H1 (cell line): ENCODE data around the gene ZBED4. TPM values are rescaled to one million over a fixed set of nuclear protein-coding genes. Genes with fewer than 3 reads are reported as not detected.

Source experiments
- CTCF ChIA-PET: fragments of 300-600 bp; sonication (Branson Sonifier 250); formaldehyde crosslinking; loops from one replicate; lab custom pipeline; 2021; ENCODE audit not compliant: partially characterized antibody; lab: Charles Lee
- POLR2A ChIA-PET: fragments of 300-600 bp; sonication (Branson Sonifier 250); formaldehyde crosslinking; loops from one replicate; lab custom pipeline; 2021; ENCODE audit warnings: inconsistent platforms; ENCODE audit not compliant: partially characterized antibody; lab: Charles Lee
- DNase-seq, 2 experiments: peaks; one replicate each; pipeline versions ENCODE4 v3.0.0 to v3.0.0-alpha.2; 2010 to 2022; ENCODE audit warnings: low spot score in 2 of 2, low read depth in 1 of 2, mixed read lengths in 1 of 2
- FAIRE-seq: peaks from 2 replicates; lab custom pipeline; 2011; peaks lifted over from hg19 to GRCh38; lab: Jason Lieb, UNC
- H2AFZ ChIP-seq: 2 replicates; pipeline ENCODE4 v1.8.1; 2012; ENCODE audit warnings: low read length, inconsistent platforms
- H2AK5ac ChIP-seq: 2 replicates; pipeline ENCODE4 v1.6.1; 2013; ENCODE audit warnings: low read depth, low read length
- H2BK120ac ChIP-seq: replicated peaks from 2 replicates; pipeline ENCODE3; 2013; ENCODE audit warnings: low read depth, low read length, inconsistent platforms
- H2BK12ac ChIP-seq: 2 replicates; pipeline ENCODE4 v1.6.1; 2013; ENCODE audit warnings: low read depth, low read length
- H2BK15ac ChIP-seq: 2 replicates; pipeline ENCODE4 v1.6.1; 2013; ENCODE audit warnings: low read length
- H2BK20ac ChIP-seq: 2 replicates; pipeline ENCODE4 v1.6.1; 2013; ENCODE audit warnings: low read length
- H2BK5ac ChIP-seq: 2 replicates; pipeline ENCODE4 v1.6.1; 2013; ENCODE audit warnings: low read depth, low read length
- H3K14ac ChIP-seq: 2 replicates; pipeline ENCODE4 v1.6.1; 2013; ENCODE audit warnings: inconsistent platforms; ENCODE audit not compliant: insufficient read length
- H3K18ac ChIP-seq: 2 replicates; pipeline ENCODE4 v1.6.1; 2013; ENCODE audit warnings: low read length; ENCODE audit errors: extremely low read depth
- H3K23ac ChIP-seq: 2 replicates; pipeline ENCODE4 v1.6.1; 2013; ENCODE audit warnings: inconsistent platforms; ENCODE audit not compliant: insufficient read length
- H3K23me2 ChIP-seq: 2 replicates; pipeline ENCODE4 v1.6.1; 2013; ENCODE audit warnings: low read depth, low read length
- H3K27ac ChIP-seq: 2 replicates; pipeline ENCODE4 v1.6.1; 2011; ENCODE audit warnings: low read depth, low read length, inconsistent platforms
- H3K27me3 ChIP-seq, 4 experiments: replicated peaks in 1 of 4; 1 replicate in 1 of 4; 2 replicates in 3 of 4; pipeline versions ENCODE4 v1.6.1 to v1.8.1; 2011 to 2013; ENCODE audit warnings: low read length in 3 of 4, mild to moderate bottlenecking in 3 of 4, inconsistent platforms in 2 of 4, mixed read lengths in 2 of 4, moderate library complexity in 1 of 4; ENCODE audit not compliant: control insufficient read depth in 3 of 4, insufficient read depth in 3 of 4; ENCODE audit errors: extremely low read depth in 1 of 4
- H3K36me3 ChIP-seq, 4 experiments: 2 replicates each; pipeline versions ENCODE4 v1.6.1 to v1.8.1; 2011 to 2013; ENCODE audit warnings: mild to moderate bottlenecking in 4 of 4, low read length in 3 of 4, moderate library complexity in 2 of 4, control low read depth in 1 of 4, inconsistent platforms in 1 of 4; ENCODE audit not compliant: insufficient read depth in 4 of 4, control insufficient read depth in 2 of 4
- H3K4ac ChIP-seq: replicated peaks from 2 replicates; pipeline ENCODE3; 2013; ENCODE audit warnings: low read length, low read depth, mixed read lengths, inconsistent platforms; ENCODE audit not compliant: insufficient read length
- H3K4me1 ChIP-seq, 4 experiments: replicated peaks in 1 of 4; 1 replicate in 1 of 4; 2 replicates in 3 of 4; pipeline versions ENCODE4 v1.6.1 to v1.8.1; 2011 to 2013; ENCODE audit warnings: low read length in 3 of 4, inconsistent platforms in 2 of 4, mixed read lengths in 1 of 4; ENCODE audit not compliant: insufficient read depth in 4 of 4, control insufficient read depth in 3 of 4
- H3K4me2 ChIP-seq, 2 experiments: 2 replicates each; pipeline versions ENCODE4 v1.6.1 to v1.8.1; 2011 to 2013; ENCODE audit warnings: low read depth in 2 of 2, low read length in 2 of 2, control low read depth in 1 of 2, inconsistent platforms in 1 of 2, mild to moderate bottlenecking in 1 of 2; ENCODE audit not compliant: insufficient read depth in 1 of 2
- H3K4me3 ChIP-seq, 4 experiments: fragments of 200-600, 300-600 bp in 1 of 4; sonication (generic), shearing (Covaris generic), sonication (Bioruptor Twin) in 1 of 4; 2 replicates each; pipeline versions ENCODE4 v1.5.1 to v1.8.1; 2011 to 2016; ENCODE audit warnings: low read length in 4 of 4, low read depth in 3 of 4, control low read depth in 2 of 4, inconsistent platforms in 2 of 4, mild to moderate bottlenecking in 2 of 4, mixed read lengths in 1 of 4, moderate library complexity in 1 of 4; ENCODE audit not compliant: insufficient read depth in 2 of 4; ENCODE audit errors: extremely low read depth in 1 of 4
- H3K56ac ChIP-seq: replicated peaks from 2 replicates; pipeline ENCODE3; 2013; ENCODE audit warnings: low read depth, mild to moderate bottlenecking, mixed read lengths, low read length, inconsistent platforms; ENCODE audit not compliant: insufficient read length
- H3K79me1 ChIP-seq: 2 replicates; pipeline ENCODE4 v1.6.1; 2013; ENCODE audit warnings: low read depth, low read length, control low read depth
- H3K79me2 ChIP-seq, 2 experiments: 2 replicates each; pipeline versions ENCODE4 v1.6.1 to v1.8.1; 2012 to 2013; ENCODE audit warnings: low read length in 2 of 2, mild to moderate bottlenecking in 2 of 2, inconsistent platforms in 1 of 2; ENCODE audit not compliant: insufficient read depth in 2 of 2, control insufficient read depth in 1 of 2
- H3K9ac ChIP-seq, 4 experiments: replicated peaks in 1 of 4; 1 replicate in 1 of 4; 2 replicates in 3 of 4; pipeline versions ENCODE4 v1.6.1 to v1.8.1; 2011 to 2013; ENCODE audit warnings: low read depth in 3 of 4, low read length in 3 of 4, control low read depth in 2 of 4, mild to moderate bottlenecking in 2 of 4, moderate library complexity in 2 of 4, inconsistent platforms in 1 of 4; ENCODE audit errors: extremely low read depth in 1 of 4
- H3K9me3 ChIP-seq, 2 experiments: 2 replicates each; pipeline versions ENCODE4 v1.6.1 to v1.8.1; 2012 to 2013; ENCODE audit warnings: mild to moderate bottlenecking in 2 of 2, moderate library complexity in 2 of 2, control low read depth in 1 of 2, inconsistent platforms in 1 of 2, low read depth in 1 of 2, low read length in 1 of 2, mixed read lengths in 1 of 2; ENCODE audit not compliant: insufficient read depth in 2 of 2
- H4K20me1 ChIP-seq, 2 experiments: replicated peaks in 1 of 2; 2 replicates each; pipeline versions ENCODE3 to v1.8.1; 2011 to 2013; ENCODE audit warnings: inconsistent platforms in 2 of 2, low read length in 2 of 2, mild to moderate bottlenecking in 1 of 2; ENCODE audit not compliant: insufficient read depth in 2 of 2, control insufficient read depth in 1 of 2
- H4K5ac ChIP-seq: 2 replicates; pipeline ENCODE4 v1.6.1; 2013; ENCODE audit warnings: low read length, low read depth, mixed read lengths, inconsistent platforms; ENCODE audit not compliant: insufficient read length
- H4K8ac ChIP-seq: 2 replicates; pipeline ENCODE4 v1.8.0; 2013; ENCODE audit warnings: mild to moderate bottlenecking, moderate library complexity, low read length, inconsistent platforms; ENCODE audit not compliant: insufficient read depth; ENCODE audit errors: extremely low read depth
- H4K91ac ChIP-seq: replicated peaks from 2 replicates; pipeline ENCODE3; 2013; ENCODE audit warnings: low read length, mixed read lengths, inconsistent platforms; ENCODE audit not compliant: insufficient read length
- CHD1 ChIP-seq: IDR thresholded peaks from 2 replicates; pipeline ENCODE4 v1.6.1; 2012; ENCODE audit warnings: low read depth, low read length, improper control_type of control experiment
- CTBP2 ChIP-seq: IDR thresholded peaks from 2 replicates; pipeline ENCODE4 v1.7.0; 2011; ENCODE audit warnings: borderline replicate concordance, mild to moderate bottlenecking, moderate library complexity, mixed read lengths, low read length; ENCODE audit not compliant: insufficient read depth, insufficient read length
- JUND ChIP-seq: IDR thresholded peaks from 2 replicates; pipeline ENCODE4 v1.6.1; 2011; ENCODE audit warnings: mild to moderate bottlenecking, improper control_type of control experiment, low read length
- KDM4A ChIP-seq: IDR thresholded peaks from one replicate; pipeline ENCODE4 v1.7.1; 2012; ENCODE audit warnings: low read depth, mild to moderate bottlenecking, moderate library complexity, low read length, inconsistent platforms; ENCODE audit not compliant: severe bottlenecking
- PHF8 ChIP-seq: fragments of 200-600 bp; sonication (generic); conservative IDR thresholded peaks from 2 replicates; pipeline ENCODE4 v1.7.1; 2012; ENCODE audit warnings: low read depth, mild to moderate bottlenecking, inconsistent platforms, low read length, moderate library complexity
- POU5F1 ChIP-seq: IDR thresholded peaks from 2 replicates; pipeline ENCODE4 v1.6.1; 2011; ENCODE audit warnings: low read depth, mild to moderate bottlenecking, low read length, moderate library complexity
- SP1 ChIP-seq: IDR thresholded peaks from 2 replicates; pipeline ENCODE4 v1.6.1; 2011; ENCODE audit warnings: low read depth, low read length
- TEAD4 ChIP-seq: IDR thresholded peaks from 2 replicates; pipeline ENCODE4 v1.6.1; 2012; ENCODE audit warnings: low read depth, low read length, inconsistent platforms, mixed read lengths
- WGBS, 2 experiments: shearing (Covaris generic) in 1 of 2; methylation state at CpG; one replicate each; pipeline versions ENCODE4 v1.1.6 to v1.1.7; 2013 to 2015; ENCODE audit warnings: low lambda C conversion rate in 2 of 2, mixed read lengths in 2 of 2, inconsistent platforms in 1 of 2, low coverage in 1 of 2, missing lambda C conversion rate in 1 of 2; ENCODE audit not compliant: insufficient replicate concordance in 2 of 2, insufficient coverage in 1 of 2, insufficient read length in 1 of 2; ENCODE audit errors: extremely low coverage in 1 of 2, missing lambda C conversion rate in 1 of 2; 5-methylcytosine and 5-hydroxymethylcytosine counted together
- polyA plus RNA-seq, 7 experiments: library from polyadenylated mRNA; depleted of rRNA in 3 of 7; stranded (reverse) in 5 of 7; unstranded in 2 of 7; fragments of >200 nt in 5 of 7; fragments of 200-250 nt in 2 of 7; gene quantifications; 1 replicate in 5 of 7; 2 replicates in 1 of 7; 4 replicates in 1 of 7; pipeline versions ENCODE4 v1.2.1 to v1.2.3, GENCODE V29; 2011 to 2013; ENCODE audit warnings: missing spikeins in 2 of 7, mixed read lengths in 2 of 7
- total RNA-seq: library from RNA; stranded (reverse); fragmentation: NEBNext Ultra II Directional; extraction: Animal tissue kit (Norgen Biotek cat#: 25700); gene quantifications from 2 replicates; pipeline ENCODE4 v1.2.1, GENCODE V29; 2021

The ZBED4 gene
- total and polyA plus RNA-seq, 2 of the 8 experiments (the other 6 are each of a cell fraction or from before 2014, with no cell fraction given), result 11.0 to 28.3 TPM

GRCh38 chr22:49887702-49888101 lies 34.1 kb downstream of the ZBED4 start:
- peaks cover 12% of the 10 kb centered on the region for H3K79me1 ChIP-seq
- no peaks in the 10 kb centered on the region for H3K4me1 ChIP-seq
- H2BK20ac ChIP-seq, result no peak overlapping the region
- no peak for DNase-seq
- H3K79me2 ChIP-seq, result peaks cover 0 to 11% of the 10 kb centered on the region in 2 experiments; a peak in 2 of 4 replicates
- FAIRE-seq, result no peak
- no peak overlapping the region for H3K23ac ChIP-seq
- TF ChIP-seq CTBP2, result no peak
- no peak for TF ChIP-seq TEAD4
- TF ChIP-seq KDM4A, result no peak
- no peak for TF ChIP-seq CHD1
- no peak for TF ChIP-seq SP1
- TF ChIP-seq POU5F1, result no peak
- no peak for TF ChIP-seq PHF8
- no peak for TF ChIP-seq JUND
- no peak overlapping the region for H3K4me3 ChIP-seq
- no peak overlapping the region for H2BK12ac ChIP-seq
- H3K27ac ChIP-seq, result no peak overlapping the region
- no peak overlapping the region for H2AK5ac ChIP-seq
- H4K5ac ChIP-seq, result no peak overlapping the region
- H4K20me1 ChIP-seq, result peaks cover 0 to 8% of the 10 kb centered on the region in 2 experiments
- CTCF ChIA-PET, result interaction anchor here (1.7 kb wide), 1 partner anchor 17 kb away, joined by 4 read pairs; no protein-coding TSS in a partner anchor
- H2BK5ac ChIP-seq, result no peak overlapping the region
- H3K4me2 ChIP-seq, result no peak overlapping the region
- 96% methylated on average over 9 of the region's 9 CpGs; no CpG with 5 or more reads in 1 of the 2 experiments for WGBS, 2 experiments
- no peak overlapping the region for H3K18ac ChIP-seq
- POLR2A ChIA-PET, result no interaction called here
- H2BK15ac ChIP-seq, result no peak overlapping the region
- no peak overlapping the region for H4K91ac ChIP-seq
- H3K56ac ChIP-seq, result no peak overlapping the region
- H3K9ac ChIP-seq, result no peak overlapping the region
- no peak overlapping the region for H4K8ac ChIP-seq
- H3K9me3 ChIP-seq, result peaks cover 3 to 4% of the 10 kb centered on the region in 2 experiments; a peak in 2 of 4 replicates
- H2BK120ac ChIP-seq, result no peak overlapping the region
- H3K36me3 ChIP-seq, result peaks cover 3 to 38% (median 23%) of the 10 kb centered on the region in 4 experiments; a peak in 7 of 8 replicates
- no peak overlapping the region for H3K14ac ChIP-seq
- H3K4ac ChIP-seq, result no peak overlapping the region
- H3K27me3 ChIP-seq, result no peaks in the 10 kb centered on the region
- no peaks in the 10 kb centered on the region for H3K23me2 ChIP-seq
- H2AFZ ChIP-seq, result no peak overlapping the region
